ENCODE data around the gene AQP1.

GRCh38 chr7:30877015-30877769, 34.5 kb upstream of the AQP1 start:
- no peak for TF ChIP-seq CTCF (conservative IDR thresholded peaks at IDR 0.05; ENCODE audit: low read depth, low read length)
- TF ChIP-seq EZH2 (IDR thresholded peaks at IDR 0.05; ENCODE audit: borderline replicate concordance, low read depth, low read length, poor library complexity, severe bottlenecking): no peak
